Measurements from ENCODE around the gene FBXL16. TPM values are rescaled to one million over a fixed set of nuclear protein-coding genes. Genes with fewer than 3 reads are reported as not detected.
A peak's percentile ranks its signal among the peaks of the same experiment; 100 is the strongest.
"Not testable (repeated sequence)": the region's sequence is repeated elsewhere in the genome, so short reads cannot be mapped to it uniquely, and the experiment has no call there.

FBXL16 gene
- total RNA-seq, 2 donors from 2014 or later: 1.2 to 3.1 TPM

DNA sequence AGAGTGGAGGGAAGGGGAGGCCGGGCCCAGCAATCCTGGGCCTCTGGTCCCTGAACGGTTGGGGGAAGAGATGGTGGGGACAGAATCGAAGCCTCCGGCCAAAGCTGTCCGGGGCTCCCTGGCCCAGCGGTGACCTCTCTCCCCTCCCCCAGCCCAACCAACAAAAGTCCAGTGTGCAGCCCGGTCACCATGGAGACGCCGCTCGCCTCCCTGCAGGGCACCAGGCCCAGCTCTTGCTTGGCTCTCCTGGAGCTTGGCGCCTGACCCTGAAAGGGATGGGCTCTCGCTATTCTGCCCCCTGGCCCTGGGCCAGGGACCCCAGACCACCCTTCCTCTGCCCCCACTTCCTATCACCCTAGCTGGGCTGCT is 10.6 kb upstream of the FBXL16 start:
- no peak for ATAC-seq
- intact Hi-C loops (cut with DNase I, micrococcal nuclease): no loop called here
- DNase-seq: no peak

- ATAC-seq: peak; percentile 10
- intact Hi-C loops (cut with DNase I, micrococcal nuclease): no loop called here
- peak in 1 of 2 donors; percentile 46 for DNase-seq
These were observed 10.0 kb upstream of the FBXL16 start for GRCh38 chr16:715477-716199.

DNA sequence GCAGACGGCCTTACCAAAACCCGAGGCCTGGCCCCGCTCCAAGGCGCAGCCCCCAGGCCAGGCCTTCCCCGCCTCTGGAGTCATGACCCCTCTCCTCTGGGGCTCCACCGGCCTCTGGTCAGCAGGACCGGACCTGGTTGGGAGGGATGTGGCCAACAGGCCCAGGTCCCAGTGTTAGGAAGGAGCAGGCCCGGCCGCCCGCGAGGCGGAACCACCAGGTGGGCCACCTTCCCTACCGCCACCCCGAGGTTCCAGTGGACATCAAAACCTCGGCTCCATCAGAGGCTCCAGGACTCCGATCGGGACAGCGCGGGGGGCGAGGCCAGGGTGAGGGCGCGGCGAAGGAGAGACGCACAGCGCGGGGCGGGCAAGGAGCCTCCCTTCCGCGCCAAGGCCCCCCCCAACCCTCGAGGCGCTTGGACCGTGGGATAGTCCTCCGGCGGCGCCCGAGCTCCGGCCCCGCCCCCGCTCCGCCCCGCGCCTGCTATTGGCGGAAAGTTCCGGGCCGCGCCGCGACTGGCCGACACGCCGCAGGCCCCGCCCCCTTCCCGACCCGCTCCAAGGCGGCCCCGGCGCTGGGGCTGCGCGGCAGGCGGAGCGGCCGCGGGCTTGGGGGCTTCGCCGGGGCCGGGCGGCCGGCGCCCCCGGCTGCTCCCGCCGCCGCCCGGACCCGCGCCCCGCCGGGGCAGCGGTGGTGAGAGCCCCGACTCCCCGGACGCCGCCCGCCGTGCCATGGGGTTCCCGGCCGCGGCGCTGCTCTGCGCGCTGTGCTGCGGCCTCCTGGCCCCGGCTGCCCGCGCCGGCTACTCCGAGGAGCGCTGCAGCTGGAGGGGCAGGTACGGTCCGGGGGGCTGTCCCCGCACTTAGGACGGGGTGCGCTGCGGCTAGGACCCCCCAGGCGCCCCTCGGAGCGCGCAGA is 9.2 kb upstream of the FBXL16 start, which contains the start of gene METRN:
TSS of gene METRN (plus strand) at position 561 of the 919 bp plus-strand sequence. CDS start at position 733, 172 bp downstream.
- DNase-seq: peak; percentile 85 to 97
- ATAC-seq: peak; percentile 70

GRCh38 chr16:714079-714478 is 8.5 kb upstream of the FBXL16 start:
- intact Hi-C loops (cut with DNase I, micrococcal nuclease): no loop called here
- no peak for ATAC-seq
- DNase-seq: no peak

More for the DNA sequence above, 9.2 kb upstream of the FBXL16 start, which contains the start of gene METRN:
- intact Hi-C loops (cut with DNase I, micrococcal nuclease): no loop called here

- peak in 1 of 2 donors; percentile 55 for DNase-seq
- ATAC-seq; intact Hi-C loops (cut with DNase I, micrococcal nuclease): not testable (repeated sequence)
These were observed 7.2 kb upstream of the FBXL16 start for GRCh38 chr16:712740-713250.

DNA sequence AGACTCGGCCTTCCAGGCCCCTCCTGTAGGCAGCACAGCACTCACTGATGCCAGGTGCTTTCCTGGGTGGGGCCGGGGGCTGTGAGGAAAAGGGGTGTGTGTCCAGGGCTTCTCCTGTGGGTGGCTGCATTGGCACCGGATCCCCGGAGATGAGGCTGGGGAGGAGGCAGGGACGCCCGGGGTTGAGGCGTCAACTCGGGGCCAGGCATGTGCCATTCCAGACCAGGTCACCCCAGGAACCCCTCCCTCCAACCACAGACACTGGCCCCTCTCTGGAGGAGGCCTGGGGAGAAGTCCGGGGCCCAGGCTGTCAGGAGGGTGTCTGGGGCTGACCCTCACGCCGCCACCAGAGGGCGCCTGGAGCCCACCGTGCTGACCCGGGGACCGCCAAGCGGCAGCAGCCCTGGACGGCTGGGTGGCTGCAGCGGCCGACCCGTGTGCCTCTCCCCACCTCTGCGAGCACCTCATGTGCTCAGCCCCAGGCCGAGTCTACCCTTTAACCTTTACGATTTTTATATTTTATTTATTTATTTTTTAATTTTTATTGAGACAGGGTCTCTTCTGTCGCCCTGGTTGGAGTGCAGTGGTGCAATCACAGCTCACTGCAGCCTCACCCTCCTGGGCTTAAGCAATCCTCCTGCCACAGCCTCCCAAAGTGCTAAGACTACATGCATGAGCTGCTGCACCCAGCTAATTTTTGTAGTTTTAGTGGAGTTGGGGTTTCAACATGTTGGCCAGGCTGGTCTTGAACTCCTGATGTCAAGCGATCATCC is 6.1 kb upstream of the FBXL16 start:
- ATAC-seq: peak; percentile 58
- peak; percentile 61 to 82 for DNase-seq
- intact Hi-C loops (cut with DNase I, micrococcal nuclease): loop anchor here in 1 of 2 donors (2.0 kb wide), 1 partner anchor 73 kb away; no protein-coding TSS in a partner anchor

DNA sequence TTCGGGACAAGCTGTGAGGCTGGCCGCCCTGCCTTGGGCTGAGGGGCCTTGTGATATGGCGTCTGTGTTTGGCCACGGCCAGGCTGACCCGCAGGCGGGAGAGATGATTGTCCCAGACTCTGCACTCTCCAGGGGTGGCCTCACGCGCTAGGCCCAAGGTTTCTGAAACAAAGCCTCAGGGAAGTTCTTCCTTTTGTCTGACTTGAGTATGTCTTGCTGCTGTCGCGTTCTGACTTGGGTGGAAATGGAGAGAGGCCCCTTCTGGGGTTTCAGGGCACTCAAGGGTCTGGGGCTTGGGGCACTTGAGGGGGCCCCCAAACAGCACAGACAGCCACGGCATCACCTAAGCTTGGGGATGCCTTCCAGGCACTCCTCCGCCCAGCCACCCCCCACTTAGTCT is 5.5 kb upstream of the FBXL16 start:
- no peak for DNase-seq
- ATAC-seq: no peak
- intact Hi-C loops (cut with DNase I, micrococcal nuclease): loop anchor here in 1 of 2 donors (2.0 kb wide), 1 partner anchor 74 kb away; no protein-coding TSS in a partner anchor

DNA sequence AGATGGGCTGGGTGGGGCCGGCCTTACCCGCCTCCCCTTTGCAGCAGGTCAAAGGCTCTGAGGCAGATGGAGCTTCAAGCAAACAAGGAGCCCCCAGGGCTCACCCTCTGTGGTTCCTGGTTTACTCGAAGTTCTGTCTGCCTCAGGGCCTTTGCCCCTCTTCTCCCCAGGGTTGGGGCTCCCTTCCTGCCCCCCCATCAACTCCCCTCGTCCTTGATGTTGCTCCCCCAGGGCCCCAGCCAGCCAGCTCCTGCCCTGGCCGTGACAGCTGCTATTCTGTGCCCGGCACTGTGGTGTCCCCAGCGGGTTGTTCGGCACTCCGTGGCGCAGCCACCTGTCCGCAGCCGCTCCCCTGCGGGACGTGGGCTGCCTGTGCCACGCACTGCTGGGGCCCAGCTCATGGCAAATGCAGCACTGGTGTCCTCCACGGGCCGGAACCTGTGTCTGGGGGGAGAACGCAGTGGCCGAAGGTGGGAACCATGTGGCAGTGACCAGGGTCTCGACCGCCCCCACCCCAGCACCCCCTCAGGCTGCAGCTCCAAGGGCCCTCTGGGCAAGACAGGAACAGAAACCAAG is 5.0 kb upstream of the FBXL16 start:
- intact Hi-C loops (cut with DNase I, micrococcal nuclease): loop anchor here in 1 of 2 donors (2.0 kb wide), 1 partner anchor 74 kb away; no protein-coding TSS in a partner anchor

DNA sequence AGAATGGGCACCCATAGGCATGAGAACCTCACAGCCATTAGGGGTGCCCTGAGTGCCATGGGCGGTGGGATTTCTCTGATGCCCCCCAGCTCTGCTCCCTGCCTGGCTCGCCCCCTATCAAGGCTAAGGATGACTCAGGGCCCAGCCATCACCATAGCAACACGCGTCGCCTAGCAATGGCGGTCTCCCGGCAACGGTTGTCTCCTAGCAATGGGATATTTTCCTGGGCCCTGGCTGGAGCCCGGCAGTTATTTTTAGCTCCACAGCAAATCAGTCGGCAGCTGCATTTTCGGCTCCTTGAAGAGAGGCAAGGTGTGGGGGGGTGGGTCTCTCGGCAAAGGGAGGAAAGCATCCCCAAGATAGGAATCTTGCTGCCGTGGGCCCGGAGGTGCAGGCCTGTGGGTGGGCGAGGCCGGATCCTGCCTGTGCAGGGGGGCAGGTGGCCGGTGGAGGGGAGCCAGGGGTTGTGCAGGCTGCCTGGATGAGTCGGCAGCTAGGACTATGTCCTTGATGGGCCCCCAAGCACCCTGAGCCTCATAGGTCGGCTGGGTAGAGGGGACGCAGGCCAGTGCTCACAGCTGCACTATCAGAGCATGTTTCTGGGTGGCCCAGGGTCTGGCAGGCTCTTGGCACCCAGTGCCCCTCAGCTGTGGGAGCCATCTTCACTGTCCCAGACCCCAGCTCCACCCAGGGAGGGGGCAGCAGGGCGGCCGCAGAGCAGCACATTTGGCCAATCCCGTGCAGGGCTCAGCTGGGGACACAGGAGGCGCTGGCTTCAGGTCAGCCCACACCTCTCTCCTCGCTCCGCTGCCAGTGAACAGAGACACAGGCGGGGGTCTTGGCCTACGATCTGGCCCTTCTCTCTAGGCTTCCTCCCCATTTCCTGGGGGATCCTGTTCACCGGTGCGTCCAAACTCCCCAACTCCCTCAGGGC is 4.2 kb upstream of the FBXL16 start:
- no peak for DNase-seq
- intact Hi-C loops (cut with DNase I, micrococcal nuclease): loop anchor here in 1 of 2 donors (2.0 to 10.0 kb wide), 2 partner anchors 45 to 75 kb away; no protein-coding TSS in a partner anchor

More for the DNA sequence above, 5.0 kb upstream of the FBXL16 start:
- ATAC-seq (no peak), DNase-seq (no peak)

DNA sequence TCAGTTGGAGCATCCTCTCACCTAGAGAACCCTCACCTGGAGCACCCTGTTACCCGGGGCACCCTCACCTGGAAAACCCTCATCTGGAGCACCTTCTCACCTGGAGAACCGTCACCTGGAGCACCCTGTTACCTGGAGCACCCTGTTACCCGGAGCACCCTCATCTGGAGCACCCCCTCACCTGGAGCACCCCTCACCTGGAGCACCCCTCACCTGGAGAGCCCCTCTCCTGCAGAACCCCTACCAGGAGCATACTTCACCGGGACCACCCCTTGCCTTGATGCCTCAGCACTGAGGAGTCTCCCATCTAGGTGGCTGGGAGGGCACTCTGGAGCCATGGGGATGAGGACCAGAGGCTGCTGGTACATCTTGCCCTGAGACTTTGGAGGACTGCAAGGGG is 3.4 kb upstream of the FBXL16 start:
- intact Hi-C loops (cut with DNase I, micrococcal nuclease): loop anchor here in 1 of 2 donors (10.0 kb wide), 1 partner anchor 46 kb away; no protein-coding TSS in a partner anchor
- DNase-seq (no peak), ATAC-seq (no peak)

More for the DNA sequence above, 4.2 kb upstream of the FBXL16 start:
- ATAC-seq: no peak

DNA sequence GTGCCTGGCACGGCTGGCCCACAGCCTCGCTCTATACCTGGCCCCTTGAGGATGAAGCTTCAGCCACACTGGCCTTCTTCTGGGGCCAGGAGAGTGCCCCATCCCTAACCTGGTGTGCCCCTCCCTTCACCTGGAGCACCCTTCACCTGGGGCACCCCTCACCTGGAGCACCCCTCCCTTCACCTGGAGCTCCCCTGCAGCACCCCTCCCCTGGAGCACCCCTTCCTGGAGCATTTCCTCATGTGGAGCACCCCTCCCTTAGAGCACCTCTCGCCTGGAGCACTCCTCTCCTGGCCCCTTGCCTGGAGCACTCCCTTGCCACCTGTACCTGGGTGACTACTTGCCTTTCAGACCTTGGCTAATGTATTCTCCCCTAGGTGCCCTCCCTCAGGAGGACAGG is 2.4 kb upstream of the FBXL16 start:
- DNase-seq (no peak), ATAC-seq (no peak)
- intact Hi-C loops (cut with DNase I, micrococcal nuclease): loop anchor here in 1 of 2 donors (10.0 kb wide), 1 partner anchor 47 kb away; no protein-coding TSS in a partner anchor

GRCh38 chr16:707062-707538 is 1.5 kb upstream of the FBXL16 start:
- intact Hi-C loops (cut with DNase I, micrococcal nuclease): loop anchor here in 1 of 2 donors (10.0 kb wide), 1 partner anchor 48 kb away; no protein-coding TSS in a partner anchor
- DNase-seq: no peak
- peak; percentile 12 for ATAC-seq

DNA sequence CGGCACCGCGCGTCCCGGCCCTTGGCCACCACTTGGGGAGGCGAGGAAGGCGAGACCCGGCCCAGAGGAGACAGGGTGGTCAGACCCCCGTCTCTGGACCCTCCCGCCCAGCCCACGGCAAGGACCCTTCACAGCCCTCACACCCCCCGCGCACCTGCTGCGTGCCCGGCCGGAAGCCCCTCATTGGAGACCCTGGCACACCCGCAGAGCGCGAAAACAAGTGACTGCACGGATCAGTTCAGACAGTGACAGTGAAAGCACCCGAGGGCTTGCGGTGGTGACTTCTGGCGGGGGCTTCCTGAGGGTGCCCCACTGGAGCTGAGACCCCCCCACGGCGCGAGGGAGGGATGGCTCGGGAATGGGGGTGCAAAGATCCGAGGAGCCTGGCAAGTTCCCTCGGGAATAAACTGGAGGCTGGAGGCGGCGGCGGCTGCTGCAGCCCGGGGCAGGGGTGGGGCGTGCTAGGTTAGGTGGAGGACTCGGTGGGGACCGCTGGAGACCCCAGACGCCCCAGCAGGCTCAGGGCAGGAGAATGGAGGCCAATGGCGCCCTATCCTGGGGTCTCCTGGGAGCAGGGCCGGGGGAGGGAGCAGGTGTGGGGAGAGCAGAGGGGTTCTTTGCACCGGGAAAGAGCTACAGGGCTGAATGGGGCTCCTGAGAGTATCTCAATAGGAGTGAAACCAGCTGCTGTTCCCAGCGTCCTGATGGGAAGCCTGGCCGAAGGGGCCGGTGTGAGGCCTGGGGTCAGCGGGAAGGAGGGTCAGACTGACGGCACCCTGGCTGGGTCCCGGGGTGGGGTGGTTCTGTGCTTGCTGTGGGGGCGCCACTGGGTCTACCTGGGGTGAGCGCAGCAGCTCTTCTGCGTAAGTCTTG is 824 bp upstream of the FBXL16 start:
- no peak for DNase-seq
- ATAC-seq: no peak
- intact Hi-C loops (cut with DNase I, micrococcal nuclease): loop anchor here in 1 of 2 donors (10.0 kb wide), 1 partner anchor 48 kb away; no protein-coding TSS in a partner anchor

DNA sequence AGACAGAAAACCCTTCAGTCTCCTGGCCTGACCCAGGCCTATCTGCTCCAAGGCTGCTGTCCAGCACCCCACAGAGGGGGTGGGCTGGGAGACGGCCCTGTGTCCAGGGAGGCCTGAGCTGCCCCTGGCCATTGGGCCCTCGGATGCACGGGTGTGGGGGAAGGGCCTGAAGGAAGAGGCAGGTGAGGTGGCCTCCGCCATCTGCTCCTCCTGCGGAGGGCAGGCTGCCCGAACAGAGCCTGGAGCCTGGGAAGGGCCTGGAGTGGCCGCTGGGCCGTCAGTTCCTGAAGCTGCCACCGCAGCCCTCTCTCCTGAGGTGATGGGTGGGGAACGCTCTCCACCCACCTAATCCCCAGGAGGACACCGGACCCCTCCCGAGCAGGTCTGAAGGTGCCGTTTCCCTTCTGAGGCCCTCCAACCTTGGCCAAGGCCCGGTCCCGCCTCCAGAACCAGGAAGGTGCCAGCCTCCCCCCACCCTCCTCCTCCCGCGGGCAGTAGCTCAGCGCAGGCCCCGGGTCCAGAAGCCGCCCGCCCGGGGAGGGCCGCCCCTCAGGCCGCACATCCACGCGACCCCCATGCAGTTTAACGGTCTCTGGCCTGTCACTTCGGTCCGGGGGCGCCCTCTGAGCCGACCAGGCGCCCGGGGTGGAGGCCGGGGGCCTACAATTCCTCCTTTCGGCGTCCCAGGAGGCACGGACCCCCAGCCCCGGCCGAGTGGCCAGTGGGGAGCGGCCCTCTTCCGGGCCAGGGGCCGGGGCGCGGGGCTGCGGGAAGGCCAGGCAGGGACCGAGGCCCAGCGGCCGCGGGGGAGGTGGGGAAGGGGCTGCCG is 835 bp downstream of the FBXL16 start:
- DNase-seq (no peak), ATAC-seq (no peak)
- intact Hi-C loops (cut with DNase I, micrococcal nuclease): loop anchor here in 1 of 2 donors (10.0 kb wide), 1 partner anchor 50 kb away; no protein-coding TSS in a partner anchor

GRCh38 chr16:704047-704446 is 1.6 kb downstream of the FBXL16 start:
- ATAC-seq (no peak), DNase-seq (no peak)
- intact Hi-C loops (cut with DNase I, micrococcal nuclease): loop anchor here in 1 of 2 donors (10.0 kb wide), 1 partner anchor 51 kb away; no protein-coding TSS in a partner anchor
